ENCODE results near the gene PCDHGA9.

DNA sequence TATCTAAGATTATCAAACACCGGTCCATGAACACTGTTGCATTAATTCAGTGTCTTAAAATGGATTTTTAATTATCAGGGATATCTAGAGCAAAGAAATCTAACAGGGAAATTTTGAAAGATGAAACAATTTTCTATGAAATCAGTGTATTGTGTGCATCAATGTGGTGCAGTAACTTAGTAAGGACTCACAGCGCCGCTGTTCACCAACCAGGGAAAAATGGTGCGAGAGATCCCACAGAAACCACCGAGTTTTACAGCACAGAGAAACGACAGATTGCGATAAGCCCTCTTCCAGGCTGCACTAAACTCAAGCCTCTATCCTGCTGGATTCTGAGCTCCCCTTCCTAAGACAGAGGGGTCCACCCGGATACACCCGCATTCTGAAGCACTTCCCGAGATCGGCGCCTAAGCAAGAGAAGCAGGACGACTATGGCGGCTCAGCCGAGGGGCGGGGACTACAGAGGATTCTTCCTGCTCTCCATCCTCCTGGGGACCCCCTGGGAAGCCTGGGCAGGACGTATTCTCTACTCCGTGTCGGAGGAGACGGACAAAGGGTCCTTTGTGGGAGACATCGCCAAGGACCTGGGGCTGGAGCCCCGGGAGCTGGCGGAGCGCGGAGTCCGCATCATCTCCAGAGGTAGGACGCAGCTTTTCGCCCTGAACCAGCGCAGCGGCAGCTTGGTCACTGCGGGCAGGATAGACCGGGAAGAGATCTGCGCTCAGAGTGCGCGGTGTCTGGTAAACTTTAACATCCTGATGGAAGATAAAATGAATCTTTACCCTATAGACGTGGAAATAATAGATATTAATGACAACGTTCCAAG lies 19.9 kb upstream of the PCDHGA9 start, which contains the start of gene PCDHGA7:
- TF ChIP-seq, protein P1, sequence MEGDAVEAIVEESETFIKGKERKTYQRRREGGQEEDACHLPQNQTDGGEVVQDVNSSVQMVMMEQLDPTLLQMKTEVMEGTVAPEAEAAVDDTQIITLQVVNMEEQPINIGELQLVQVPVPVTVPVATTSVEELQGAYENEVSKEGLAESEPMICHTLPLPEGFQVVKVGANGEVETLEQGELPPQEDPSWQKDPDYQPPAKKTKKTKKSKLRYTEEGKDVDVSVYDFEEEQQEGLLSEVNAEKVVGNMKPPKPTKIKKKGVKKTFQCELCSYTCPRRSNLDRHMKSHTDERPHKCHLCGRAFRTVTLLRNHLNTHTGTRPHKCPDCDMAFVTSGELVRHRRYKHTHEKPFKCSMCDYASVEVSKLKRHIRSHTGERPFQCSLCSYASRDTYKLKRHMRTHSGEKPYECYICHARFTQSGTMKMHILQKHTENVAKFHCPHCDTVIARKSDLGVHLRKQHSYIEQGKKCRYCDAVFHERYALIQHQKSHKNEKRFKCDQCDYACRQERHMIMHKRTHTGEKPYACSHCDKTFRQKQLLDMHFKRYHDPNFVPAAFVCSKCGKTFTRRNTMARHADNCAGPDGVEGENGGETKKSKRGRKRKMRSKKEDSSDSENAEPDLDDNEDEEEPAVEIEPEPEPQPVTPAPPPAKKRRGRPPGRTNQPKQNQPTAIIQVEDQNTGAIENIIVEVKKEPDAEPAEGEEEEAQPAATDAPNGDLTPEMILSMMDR (conservative IDR thresholded peaks at IDR 0.05 in 1 of 2, IDR thresholded peaks at IDR 0.05 in 1 of 2; ENCODE audit: low read depth in 1 of 2, low read length in 2 of 2) = peak; percentile 51
- TF ChIP-seq EZH2 (IDR thresholded peaks at IDR 0.05; ENCODE audit: low read length, missing control alignments) = no peak

Data from fibroblast of lung (primary cell).